ENCODE results near the gene ULK1. TPM values are rescaled to one million over a fixed set of nuclear protein-coding genes. Genes with fewer than 3 reads are reported as not detected.

The ULK1 gene
- total and polyA plus RNA-seq, 2 experiments from 2014 or later, result 8.4 to 33.8 TPM

DNA sequence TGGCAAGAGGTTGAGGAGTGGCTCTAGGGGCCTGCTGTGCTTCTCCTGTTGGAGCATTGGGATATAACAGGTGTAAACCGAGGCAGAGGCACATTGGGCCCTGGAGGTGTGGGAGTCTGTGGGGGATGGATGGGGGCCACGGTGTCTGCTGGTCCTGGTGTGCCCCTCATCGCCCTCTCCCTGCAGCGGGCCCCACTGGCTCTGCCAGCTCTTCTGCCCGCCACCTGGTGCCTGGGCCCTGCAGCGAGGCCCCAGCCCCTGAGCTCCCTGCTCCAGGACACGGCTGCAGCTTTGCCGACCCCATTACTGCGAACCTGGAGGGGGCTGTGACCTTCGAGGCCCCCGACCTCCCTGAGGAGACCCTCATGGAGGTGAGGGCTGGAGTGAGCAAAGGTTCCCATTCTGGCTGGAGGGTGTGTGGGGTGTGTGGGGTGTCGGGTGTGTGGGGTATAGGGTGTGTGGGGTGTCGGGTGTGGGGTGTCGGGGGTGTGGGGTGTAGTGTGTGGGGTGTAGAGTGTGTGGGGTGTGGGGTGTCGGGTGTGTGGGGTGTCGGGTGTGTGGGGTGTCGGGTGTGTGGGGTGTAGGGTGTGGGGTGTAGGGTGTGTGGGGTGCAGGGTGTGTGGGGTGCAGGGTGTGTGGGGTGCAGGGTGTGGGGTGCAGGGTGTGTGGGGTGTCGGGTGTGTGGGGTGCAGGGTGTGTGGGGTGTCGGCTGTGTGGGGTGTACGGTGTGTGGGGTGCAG lies 24.1 kb downstream of the ULK1 start:
- H3K4me3 Mint-ChIP-seq, result no peak overlapping the region

DNA sequence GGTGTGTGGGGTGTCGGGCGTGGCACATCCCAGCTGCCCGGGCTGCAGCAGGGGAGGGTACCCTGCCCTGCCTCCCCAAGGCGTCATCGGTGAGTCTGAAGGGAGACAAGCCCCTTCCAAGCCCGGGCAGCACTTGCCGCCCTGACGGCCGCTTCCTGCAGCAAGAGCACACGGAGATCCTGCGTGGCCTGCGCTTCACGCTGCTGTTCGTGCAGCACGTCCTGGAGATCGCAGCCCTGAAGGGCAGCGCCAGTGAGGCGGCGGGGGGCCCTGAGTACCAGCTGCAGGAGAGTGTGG lies 24.6 kb downstream of the ULK1 start:
- Histone ChIP-seq H3K4me2 (no peak overlapping the region), H3K27me3 (ENCODE audit: insufficient read depth) (no peaks in the 10 kb centered on the region), H3K4me3 (no peak overlapping the region), H3K9me2 (ENCODE audit: insufficient read depth) (no peaks in the 10 kb centered on the region), H3K36me3 (ENCODE audit: insufficient read depth) (no peaks in the 10 kb centered on the region), H3K4me1 (ENCODE audit: insufficient read depth) (no peaks in the 10 kb centered on the region), H3F3A (replicated peaks; ENCODE audit: low read depth) (0 out of 2 replicates have a peak, but pooled peaks cover 4% of the 10 kb centered on the region), H2AFZ (no peak overlapping the region), H3K79me2 (replicated peaks; ENCODE audit: insufficient read depth) (no peaks in the 10 kb centered on the region), H4K20me1 (replicated peaks; ENCODE audit: insufficient read depth) (0 out of 2 replicates have a peak, but pooled peaks cover 9% of the 10 kb centered on the region), H3K27ac (ENCODE audit: low read depth) (no peak overlapping the region)
- no peaks in the 10 kb centered on the region for H3K9me3 Mint-ChIP-seq
- H3K4me1 Mint-ChIP-seq, result no peaks in the 10 kb centered on the region; the same call in 2 of the 3 replicates
- H3K27ac Mint-ChIP-seq, result no peak overlapping the region
- no peak overlapping the region for H3K4me3 Mint-ChIP-seq
- peaks cover 7% of the 10 kb centered on the region for H3K27me3 Mint-ChIP-seq (ENCODE audit: insufficient read depth, low read depth, poor library complexity)
- ATAC-seq (no peak), DNase-seq (ENCODE audit: low spot score) (no peak)
- H3K36me3 Mint-ChIP-seq (ENCODE audit: low read depth), result peaks cover 21% of the 10 kb centered on the region; the same call in 2 of the 3 replicates
- TF ChIP-seq, protein P1, sequence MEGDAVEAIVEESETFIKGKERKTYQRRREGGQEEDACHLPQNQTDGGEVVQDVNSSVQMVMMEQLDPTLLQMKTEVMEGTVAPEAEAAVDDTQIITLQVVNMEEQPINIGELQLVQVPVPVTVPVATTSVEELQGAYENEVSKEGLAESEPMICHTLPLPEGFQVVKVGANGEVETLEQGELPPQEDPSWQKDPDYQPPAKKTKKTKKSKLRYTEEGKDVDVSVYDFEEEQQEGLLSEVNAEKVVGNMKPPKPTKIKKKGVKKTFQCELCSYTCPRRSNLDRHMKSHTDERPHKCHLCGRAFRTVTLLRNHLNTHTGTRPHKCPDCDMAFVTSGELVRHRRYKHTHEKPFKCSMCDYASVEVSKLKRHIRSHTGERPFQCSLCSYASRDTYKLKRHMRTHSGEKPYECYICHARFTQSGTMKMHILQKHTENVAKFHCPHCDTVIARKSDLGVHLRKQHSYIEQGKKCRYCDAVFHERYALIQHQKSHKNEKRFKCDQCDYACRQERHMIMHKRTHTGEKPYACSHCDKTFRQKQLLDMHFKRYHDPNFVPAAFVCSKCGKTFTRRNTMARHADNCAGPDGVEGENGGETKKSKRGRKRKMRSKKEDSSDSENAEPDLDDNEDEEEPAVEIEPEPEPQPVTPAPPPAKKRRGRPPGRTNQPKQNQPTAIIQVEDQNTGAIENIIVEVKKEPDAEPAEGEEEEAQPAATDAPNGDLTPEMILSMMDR (conservative IDR thresholded peaks at IDR 0.05; ENCODE audit: low read depth in 2 of 2), result no peak
- no peak for TF ChIP-seq ZNF114 (CRISPR knock-in tag; IDR thresholded peaks at IDR 0.05)
- TF ChIP-seq ZNF462 (CRISPR knock-in tag; IDR thresholded peaks at IDR 0.05), result no peak
- TF ChIP-seq CREB1 (CRISPR knock-in tag; IDR thresholded peaks at IDR 0.05; ENCODE audit: low read depth), result no peak

More for the DNA sequence above, 24.1 kb downstream of the ULK1 start:
- Histone ChIP-seq H3F3A (replicated peaks; ENCODE audit: low read depth) (0 out of 2 replicates have a peak, but pooled peaks cover 4% of the 10 kb centered on the region), H3K4me3 (no peak overlapping the region), H3K4me1 (ENCODE audit: insufficient read depth) (no peaks in the 10 kb centered on the region), H3K9me2 (ENCODE audit: insufficient read depth) (no peaks in the 10 kb centered on the region), H2AFZ (no peak overlapping the region), H3K4me2 (no peak overlapping the region), H3K27ac (ENCODE audit: low read depth) (no peak overlapping the region), H3K27me3 (ENCODE audit: insufficient read depth) (no peaks in the 10 kb centered on the region), H3K79me2 (replicated peaks; ENCODE audit: insufficient read depth) (no peaks in the 10 kb centered on the region), H4K20me1 (replicated peaks; ENCODE audit: insufficient read depth) (0 out of 2 replicates have a peak, but pooled peaks cover 9% of the 10 kb centered on the region), H3K36me3 (ENCODE audit: insufficient read depth) (no peaks in the 10 kb centered on the region)
- no peaks in the 10 kb centered on the region for H3K9me3 Mint-ChIP-seq
- no peak overlapping the region for H3K27ac Mint-ChIP-seq
- TF ChIP-seq EZH2 (IDR thresholded peaks at IDR 0.05; ENCODE audit: low read depth, unreplicated experiment) (no peak), EZH2phosphoT487 (IDR thresholded peaks at IDR 0.05; ENCODE audit: unreplicated experiment) (no peak), ZNF331 (CRISPR knock-in tag; IDR thresholded peaks at IDR 0.05; ENCODE audit: low read depth) (no peak), JUNB (IDR thresholded peaks at IDR 0.05; ENCODE audit: unreplicated experiment) (no peak), POLR2AphosphoS5 (IDR thresholded peaks at IDR 0.05; ENCODE audit: low read depth) (no peak), STAT1 (IDR thresholded peaks at IDR 0.05; ENCODE audit: unreplicated experiment) (no peak)
- TF ChIP-seq, protein P2, sequence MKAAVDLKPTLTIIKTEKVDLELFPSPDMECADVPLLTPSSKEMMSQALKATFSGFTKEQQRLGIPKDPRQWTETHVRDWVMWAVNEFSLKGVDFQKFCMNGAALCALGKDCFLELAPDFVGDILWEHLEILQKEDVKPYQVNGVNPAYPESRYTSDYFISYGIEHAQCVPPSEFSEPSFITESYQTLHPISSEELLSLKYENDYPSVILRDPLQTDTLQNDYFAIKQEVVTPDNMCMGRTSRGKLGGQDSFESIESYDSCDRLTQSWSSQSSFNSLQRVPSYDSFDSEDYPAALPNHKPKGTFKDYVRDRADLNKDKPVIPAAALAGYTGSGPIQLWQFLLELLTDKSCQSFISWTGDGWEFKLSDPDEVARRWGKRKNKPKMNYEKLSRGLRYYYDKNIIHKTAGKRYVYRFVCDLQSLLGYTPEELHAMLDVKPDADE (IDR thresholded peaks at IDR 0.05), result no peak
- TF ChIP-seq, protein P1 (conservative IDR thresholded peaks at IDR 0.05; ENCODE audit: low read depth in 2 of 2), result no peak
- H3K27me3 Mint-ChIP-seq (ENCODE audit: insufficient read depth, low read depth, poor library complexity), result peaks cover 7% of the 10 kb centered on the region
- DNase-seq (ENCODE audit: low spot score) (no peak), ATAC-seq (no peak)
- H3K36me3 Mint-ChIP-seq (ENCODE audit: low read depth), result peaks cover 21% of the 10 kb centered on the region; the same call in 2 of the 3 replicates
- no peaks in the 10 kb centered on the region; the same call in 2 of the 3 replicates for H3K4me1 Mint-ChIP-seq
